HEK293 (cell line): ENCODE measurements around the gene SCN4A.
"Not testable (repeated sequence)": the region's sequence is repeated elsewhere in the genome, so short reads cannot be mapped to it uniquely, and the experiment has no call there.

ENCODE experiments used
- CTCF ChIA-PET: fragments of 350-600 bp; formaldehyde crosslinking; extraction: SDS; loops from one replicate; lab custom pipeline; 2021; ENCODE audit warnings: antibody characterized with exemption; lab: Yijun Ruan, JAX
- POLR2A ChIA-PET: fragments of 300-600 bp; formaldehyde crosslinking; extraction: SDS; loops from one replicate; lab custom pipeline; 2020; ENCODE audit warnings: antibody characterized with exemption, inconsistent platforms; lab: Yijun Ruan, JAX
- H3K27ac ChIP-seq: fragments of 200-500 bp; sonication (Bioruptor generic); 2 replicates; pipeline ENCODE4 v1.5.1; 2014; ENCODE audit warnings: low read depth, low read length, control low read depth, inconsistent platforms; ENCODE audit errors: extremely low read depth
- H3K36me3 ChIP-seq, 2 experiments: fragments of 200-500 bp in 1 of 2; sonication (Bioruptor generic) in 1 of 2; 1 replicate in 1 of 2; 2 replicates in 1 of 2; pipeline ENCODE4 v1.5.1; 2014 to 2017; ENCODE audit warnings: inconsistent platforms in 2 of 2, low read length in 2 of 2; ENCODE audit not compliant: control insufficient read depth in 2 of 2, insufficient read depth in 1 of 2
- H3K4me1 ChIP-seq: fragments of 200-500 bp; sonication (Bioruptor generic); 2 replicates; pipeline ENCODE4 v1.5.1; 2014; ENCODE audit warnings: mild to moderate bottlenecking, low read length, inconsistent platforms; ENCODE audit not compliant: control insufficient read depth, insufficient read depth
- H3K4me3 ChIP-seq: 2 replicates; pipeline ENCODE4 v1.5.1; 2011; ENCODE audit warnings: low read depth, mild to moderate bottlenecking, control low read depth, low read length, moderate library complexity
- H3K9me3 ChIP-seq: fragments of 200-500 bp; sonication (Bioruptor generic); 2 replicates; pipeline ENCODE4 v1.5.1; 2014; ENCODE audit warnings: low read depth, low read length, inconsistent platforms; ENCODE audit not compliant: control insufficient read depth, insufficient read depth
- ZNF2 ChIP-seq: fragments of 450-650 bp; formaldehyde crosslinking; IDR thresholded peaks from 2 replicates; pipeline ENCODE4 v1.5.1; 2016; ENCODE audit warnings: missing biosample characterization, missing genetic modification characterization
- ZNF654 ChIP-seq: fragments of 450-650 bp; formaldehyde crosslinking; IDR thresholded peaks from 2 replicates; pipeline ENCODE4 v1.5.1; 2016; ENCODE audit warnings: low read depth, missing biosample characterization, missing genetic modification characterization
- TF ChIP-seq, protein P1 (sequence below): fragments of 450-650 bp; formaldehyde crosslinking; IDR thresholded peaks from 2 replicates; pipeline ENCODE4 v1.5.1; 2016; ENCODE audit warnings: missing biosample characterization, missing genetic modification characterization

The SCN4A gene

DNA sequence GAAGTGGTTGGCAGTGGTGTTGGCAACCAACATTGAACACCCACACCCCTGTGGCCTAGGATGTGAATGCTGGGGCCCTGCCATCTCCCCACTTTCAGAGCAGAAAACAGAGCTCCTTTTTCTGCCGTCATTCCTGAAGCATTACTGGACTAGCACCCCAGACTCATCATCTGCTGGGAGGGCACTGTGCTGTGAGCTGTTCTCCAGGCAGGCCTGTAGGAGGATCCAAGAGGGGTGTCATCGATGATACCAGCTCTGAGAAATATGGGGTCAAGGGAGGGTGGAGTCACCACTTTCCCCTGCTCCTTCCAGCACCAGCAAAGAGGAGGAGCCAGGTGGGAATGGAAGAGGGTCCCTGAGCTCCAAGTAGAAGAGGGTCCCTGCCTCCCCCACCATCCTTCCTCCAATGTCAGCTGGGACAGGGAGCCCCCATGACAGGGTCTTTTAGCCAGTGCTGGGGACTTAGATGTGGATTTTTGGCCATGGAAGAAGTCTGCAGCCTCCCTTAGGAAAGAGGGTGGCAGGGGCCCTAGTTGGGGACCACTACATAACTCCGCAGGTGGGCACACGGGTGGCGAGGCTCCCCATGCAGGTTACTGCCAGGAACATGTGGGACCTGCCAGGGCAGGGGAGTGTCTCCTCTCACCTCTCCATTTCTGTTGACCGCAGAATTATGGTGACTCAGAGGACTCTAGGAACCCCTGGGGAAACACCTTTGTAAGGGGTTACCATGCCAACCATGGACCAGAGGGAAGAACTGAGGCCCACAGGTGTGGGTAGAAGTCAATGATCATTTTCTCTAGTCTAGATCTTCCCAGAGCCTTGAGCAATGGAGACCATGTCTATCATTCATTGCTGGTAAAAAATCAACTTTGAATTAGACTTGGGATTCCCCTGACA is 73.6 kb downstream of the SCN4A start:
- H3K4me3 ChIP-seq, H3K36me3 ChIP-seq, H3K9me3 ChIP-seq, H3K4me1 ChIP-seq, H3K27ac ChIP-seq: not testable (repeated sequence)
- POLR2A ChIA-PET: interaction anchor here (0.6 kb wide), 1 partner anchor 399 kb away, joined by 11 read pairs; no protein-coding TSS in a partner anchor
- CTCF ChIA-PET: interaction anchor here (1.3 kb wide), 1 partner anchor 11 kb away, joined by 5 read pairs; no protein-coding TSS in a partner anchor

DNA sequence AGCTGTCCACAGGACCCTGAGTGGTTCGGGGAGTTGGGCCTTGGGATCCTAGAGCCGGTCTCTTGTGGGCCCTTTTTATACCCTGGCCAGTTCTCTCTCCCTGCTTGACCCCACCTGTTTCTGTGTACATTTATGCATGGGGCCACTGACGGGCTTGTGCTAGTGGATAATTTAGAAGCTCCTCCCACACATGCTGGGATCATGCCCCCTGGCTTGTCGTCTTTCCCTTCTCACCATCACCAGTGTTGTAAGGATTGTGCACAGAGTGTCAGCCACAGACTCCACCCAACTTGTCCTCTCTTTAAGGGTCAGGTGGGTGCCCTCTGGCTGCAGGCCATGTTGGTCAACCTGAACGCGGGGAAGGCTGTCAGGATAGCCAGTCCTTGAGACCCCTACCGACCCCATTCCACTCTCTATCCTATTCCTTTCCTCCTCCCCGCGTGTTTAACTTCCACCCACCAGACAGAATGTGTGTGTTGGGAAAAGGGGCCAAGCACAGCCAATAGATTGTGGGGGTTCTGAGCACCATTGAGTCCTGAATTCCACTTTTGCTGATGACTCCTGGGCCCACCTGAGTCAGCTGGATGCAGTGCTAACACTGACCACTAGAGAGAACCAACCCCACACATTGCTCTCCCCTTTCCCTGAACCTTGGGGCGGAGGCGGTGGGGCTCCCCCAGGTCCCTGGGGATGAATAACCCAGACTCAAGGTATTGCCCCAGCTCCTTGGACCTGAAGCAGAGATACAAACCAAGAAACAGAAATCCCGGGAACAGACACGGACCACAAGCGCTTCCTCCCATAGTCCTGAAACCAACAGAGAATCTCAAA is 76.0 kb downstream of the SCN4A start, which contains the start of gene CSH1:
Gene CSH1, minus strand, starts transcription at position 51 of the 831 bp plus-strand sequence. CDS start 63 bp downstream, outside the sequence.
- POLR2A ChIA-PET, H3K4me3 ChIP-seq, H3K4me1 ChIP-seq, H3K9me3 ChIP-seq, H3K36me3 ChIP-seq, H3K27ac ChIP-seq: not testable (repeated sequence)
- CTCF ChIA-PET: interaction anchor here (0.6 kb wide), 2 partner anchors 14 to 22 kb away, joined by 3 read pairs; partner anchors contain the start of gene CSHL1

DNA sequence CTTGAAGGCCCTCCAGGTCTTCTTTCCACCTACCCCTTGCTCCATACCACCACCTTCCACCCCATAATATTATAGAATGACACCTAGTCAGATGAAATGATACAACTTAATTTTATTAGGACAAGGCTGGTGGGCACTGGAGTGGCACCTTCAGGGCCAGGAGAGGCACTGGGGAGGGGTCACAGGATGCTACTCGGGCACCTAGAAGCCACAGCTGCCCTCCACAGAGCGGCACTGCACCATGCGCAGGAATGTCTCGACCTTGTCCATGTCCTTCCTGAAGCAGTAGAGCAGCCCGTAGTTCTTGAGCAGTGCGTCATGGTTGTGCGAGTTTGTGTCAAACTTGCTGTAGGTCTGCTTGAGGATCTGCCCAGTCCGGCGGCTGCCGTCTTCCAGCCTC is 77.9 kb downstream of the SCN4A start:
- CTCF ChIA-PET, H3K9me3 ChIP-seq, POLR2A ChIA-PET, H3K4me1 ChIP-seq, H3K36me3 ChIP-seq, H3K27ac ChIP-seq, H3K4me3 ChIP-seq: not testable (repeated sequence)

DNA sequence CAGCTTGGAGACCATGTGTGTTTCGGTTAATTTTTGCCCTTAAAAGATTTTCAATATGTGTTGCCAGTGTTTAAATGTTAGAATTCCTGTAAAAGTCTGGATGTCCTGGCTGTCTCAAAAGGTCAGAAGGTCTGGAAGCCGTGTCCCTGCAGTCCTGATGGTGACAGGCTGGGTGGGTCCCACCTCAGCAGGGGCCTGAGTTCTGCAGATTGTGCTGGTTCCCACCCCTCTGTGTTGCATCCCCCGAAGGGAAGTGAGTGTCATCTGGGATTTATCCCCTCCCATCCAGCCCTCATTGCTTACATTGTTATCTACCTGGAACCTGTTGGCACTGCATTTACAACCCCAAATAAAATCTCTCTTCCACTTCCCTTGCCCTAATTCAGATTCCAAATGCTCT is 78.7 kb downstream of the SCN4A start:
- POLR2A ChIA-PET, H3K4me1 ChIP-seq: not testable (repeated sequence)
- CTCF ChIA-PET: interaction anchor here (1.5 kb wide), 1 partner anchor 133 kb away, joined by 5 read pairs; no protein-coding TSS in a partner anchor

DNA sequence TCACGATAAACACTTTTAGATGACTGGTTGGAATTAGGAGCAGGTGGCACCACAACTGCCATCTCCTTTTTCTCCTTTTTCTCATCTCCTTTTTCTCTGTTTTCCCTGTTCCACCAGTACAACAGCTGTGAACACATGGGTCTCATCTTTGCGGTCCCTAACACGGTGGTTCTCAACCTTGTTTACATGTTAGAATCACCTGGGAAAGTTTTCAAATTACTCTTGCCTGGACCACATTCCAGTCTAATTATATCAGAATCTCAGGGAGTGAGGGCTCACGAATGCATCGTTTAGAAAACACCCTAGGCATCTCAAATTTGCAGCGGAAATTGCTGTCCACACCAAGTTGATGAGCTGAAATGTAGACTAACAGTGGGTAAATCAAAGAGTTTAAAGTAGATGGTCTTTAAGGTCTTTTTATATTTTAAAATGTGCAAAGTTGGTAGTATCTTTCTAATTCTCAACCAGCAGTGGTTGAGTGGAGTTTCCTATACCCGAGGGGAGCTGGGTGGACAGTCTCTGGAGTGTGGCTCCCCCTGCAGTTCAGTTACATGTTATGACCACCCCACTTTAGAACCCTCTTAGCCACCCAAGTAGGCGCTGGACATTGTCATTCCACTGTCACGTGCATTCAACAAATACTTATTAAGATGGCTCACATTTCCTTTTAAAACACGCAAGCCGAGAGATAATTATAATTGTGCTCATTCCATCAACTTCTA is 80.2 kb downstream of the SCN4A start:
- POLR2A ChIA-PET, H3K4me1 ChIP-seq, H3K36me3 ChIP-seq, H3K9me3 ChIP-seq, H3K27ac ChIP-seq, H3K4me3 ChIP-seq: not testable (repeated sequence)
- CTCF ChIA-PET: interaction anchor here (0.7 to 2.1 kb wide), 6 partner anchors 11 to 135 kb away, joined by 3 to 6 read pairs (median 4); no protein-coding TSS in a partner anchor

More for the DNA sequence above, 78.7 kb downstream of the SCN4A start:
- H3K4me3 ChIP-seq, H3K36me3 ChIP-seq, H3K27ac ChIP-seq, H3K9me3 ChIP-seq: not testable (repeated sequence)

DNA sequence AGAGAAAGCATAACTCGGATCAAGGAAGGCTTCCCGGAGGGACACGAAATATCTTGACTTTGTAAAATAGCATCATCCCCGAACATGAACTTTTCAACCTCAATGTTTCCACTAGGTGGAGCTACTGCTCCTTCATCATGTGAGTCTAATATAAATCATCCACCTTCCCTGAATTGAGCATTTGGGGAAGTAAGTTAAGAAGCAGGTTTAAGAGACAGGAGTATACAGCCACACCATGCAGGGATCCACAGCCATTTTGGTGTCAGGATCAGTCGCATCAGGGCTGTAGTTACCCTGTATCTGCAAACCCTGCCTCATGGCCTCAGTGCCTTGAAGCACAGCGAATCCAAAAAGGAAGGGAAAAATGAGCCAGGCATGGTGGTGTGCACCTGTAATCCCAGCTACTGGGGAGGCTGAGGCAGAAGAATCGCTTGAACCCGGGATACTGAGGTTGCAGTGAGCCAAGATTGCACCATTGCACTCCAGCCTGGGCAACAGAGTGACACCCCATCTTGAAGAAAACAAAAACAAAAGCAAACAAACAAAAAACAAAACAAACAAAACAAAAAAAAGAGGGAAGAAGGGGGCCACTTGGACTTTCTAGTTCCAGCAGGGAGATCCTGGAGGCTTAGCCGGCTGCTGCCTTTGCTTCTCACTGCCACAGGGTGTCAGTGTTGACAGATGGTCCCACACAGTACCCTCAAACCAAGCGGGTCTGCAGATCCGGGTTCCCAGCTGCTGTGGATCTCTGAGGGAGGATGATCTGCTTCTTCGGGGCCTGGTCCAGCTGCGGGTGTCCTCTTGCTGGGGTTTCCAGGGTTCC is 83.5 kb downstream of the SCN4A start:
- not testable (repeated sequence) for H3K4me1 ChIP-seq, H3K4me3 ChIP-seq, H3K27ac ChIP-seq
- 0 out of 2 replicates have a peak, but pooled peaks have one; percentile 34 for TF ChIP-seq ZNF2
- TF ChIP-seq ZNF654: peak; percentile 39
- TF ChIP-seq, protein P1, sequence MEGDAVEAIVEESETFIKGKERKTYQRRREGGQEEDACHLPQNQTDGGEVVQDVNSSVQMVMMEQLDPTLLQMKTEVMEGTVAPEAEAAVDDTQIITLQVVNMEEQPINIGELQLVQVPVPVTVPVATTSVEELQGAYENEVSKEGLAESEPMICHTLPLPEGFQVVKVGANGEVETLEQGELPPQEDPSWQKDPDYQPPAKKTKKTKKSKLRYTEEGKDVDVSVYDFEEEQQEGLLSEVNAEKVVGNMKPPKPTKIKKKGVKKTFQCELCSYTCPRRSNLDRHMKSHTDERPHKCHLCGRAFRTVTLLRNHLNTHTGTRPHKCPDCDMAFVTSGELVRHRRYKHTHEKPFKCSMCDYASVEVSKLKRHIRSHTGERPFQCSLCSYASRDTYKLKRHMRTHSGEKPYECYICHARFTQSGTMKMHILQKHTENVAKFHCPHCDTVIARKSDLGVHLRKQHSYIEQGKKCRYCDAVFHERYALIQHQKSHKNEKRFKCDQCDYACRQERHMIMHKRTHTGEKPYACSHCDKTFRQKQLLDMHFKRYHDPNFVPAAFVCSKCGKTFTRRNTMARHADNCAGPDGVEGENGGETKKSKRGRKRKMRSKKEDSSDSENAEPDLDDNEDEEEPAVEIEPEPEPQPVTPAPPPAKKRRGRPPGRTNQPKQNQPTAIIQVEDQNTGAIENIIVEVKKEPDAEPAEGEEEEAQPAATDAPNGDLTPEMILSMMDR: peak; percentile 48; the same call in 1 of the 2 replicates
- TF ChIP-seq, all 188 proteins: peak for 3; not testable (repeated sequence) for 185
- ChIA-PET CTCF (interaction anchor here (0.7 to 2.6 kb wide), 12 partner anchors 9 to 394 kb away, joined by 3 to 16 read pairs (median 4); partner anchors contain the start of gene CSHL1), POLR2A (interaction anchor here (0.8 kb wide), 1 partner anchor 257 kb away, joined by 4 read pairs; no protein-coding TSS in a partner anchor)
- not testable (repeated sequence) for H3K9me3 ChIP-seq, H3K36me3 ChIP-seq
